ENCODE results near the gene ZDHHC14.

Gene ZDHHC14

DNA sequence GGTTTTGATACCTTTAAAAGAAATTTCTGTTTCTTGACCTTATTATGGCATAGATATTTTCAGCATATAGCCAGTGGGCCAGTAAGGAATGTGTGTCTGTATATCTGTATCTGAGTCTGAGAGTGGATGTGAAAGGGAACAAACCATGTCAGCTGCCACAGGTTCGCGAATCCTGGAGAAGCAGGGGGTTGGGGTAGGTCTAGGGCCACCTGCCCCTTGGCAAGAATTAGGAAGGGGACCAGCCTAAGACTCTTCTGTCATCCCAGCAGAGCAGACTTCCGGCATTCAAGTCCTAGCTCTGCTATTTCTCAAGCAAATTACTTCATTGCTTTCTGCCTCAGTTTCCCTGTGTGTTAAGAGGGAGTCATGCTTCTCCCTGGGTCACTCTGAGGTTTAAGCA, 261.7 kb downstream of the ZDHHC14 start:
- DNase-seq = no peak

DNA sequence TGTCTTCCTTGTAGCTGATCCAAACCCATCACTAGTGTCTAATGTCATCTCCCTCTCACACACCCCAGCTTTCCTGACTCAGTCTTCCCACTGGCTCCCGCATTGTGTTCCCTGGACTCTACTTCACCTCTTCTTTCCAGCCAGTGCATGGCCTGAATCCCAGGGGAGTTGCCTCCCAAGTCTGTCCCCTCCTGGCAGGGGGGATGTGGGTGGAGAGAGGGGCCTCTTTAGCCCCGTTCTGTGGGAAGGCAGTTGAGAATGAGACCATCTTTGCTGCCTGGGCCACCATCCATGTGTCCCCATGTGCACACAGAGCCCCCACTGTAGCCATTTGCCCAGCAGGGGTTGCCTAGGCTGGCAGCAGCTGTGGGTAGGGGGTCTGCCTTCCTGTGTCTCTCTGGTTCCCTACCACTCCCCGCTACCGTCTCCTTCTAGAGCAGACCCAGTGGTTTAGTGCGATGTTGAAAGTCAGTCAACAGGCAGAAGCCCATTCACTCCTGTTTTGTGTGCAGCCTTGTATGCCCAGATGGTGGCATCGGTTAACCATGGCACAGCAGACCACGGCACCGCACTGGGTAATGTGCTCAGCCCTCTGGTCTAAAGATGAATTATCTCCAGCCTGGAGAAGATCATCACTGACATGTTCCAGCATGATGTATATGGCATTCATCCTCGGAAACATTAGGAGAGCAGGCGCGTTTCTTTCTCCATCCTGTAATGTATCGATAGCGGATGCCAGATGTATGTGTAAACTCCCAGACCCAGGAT, 263.2 kb downstream of the ZDHHC14 start:
- peak in 10 of 51 donors; percentile 6 to 36 (median 14) for DNase-seq

- DNase-seq = no peak
These were observed 264.3 kb downstream of the ZDHHC14 start for GRCh38 chr6:157645201-157645795.

- DNase-seq = no peak
These were observed 265.0 kb downstream of the ZDHHC14 start for GRCh38 chr6:157646012-157646411.

GRCh38 chr6:157647261-157647915, 266.4 kb downstream of the ZDHHC14 start:
- no peak for DNase-seq

GRCh38 chr6:157648561-157648960, 267.6 kb downstream of the ZDHHC14 start:
- no peak for DNase-seq

- peak in 15 of 51 donors; percentile 9 to 52 (median 23) for DNase-seq
These were observed 268.6 kb downstream of the ZDHHC14 start for GRCh38 chr6:157649311-157650260.

- peak in 22 of 51 donors; percentile 8 to 53 (median 27) for DNase-seq
These were observed 269.3 kb downstream of the ZDHHC14 start for GRCh38 chr6:157650261-157650640.

GRCh38 chr6:157650801-157651200, 269.8 kb downstream of the ZDHHC14 start:
- DNase-seq = no peak

DNA sequence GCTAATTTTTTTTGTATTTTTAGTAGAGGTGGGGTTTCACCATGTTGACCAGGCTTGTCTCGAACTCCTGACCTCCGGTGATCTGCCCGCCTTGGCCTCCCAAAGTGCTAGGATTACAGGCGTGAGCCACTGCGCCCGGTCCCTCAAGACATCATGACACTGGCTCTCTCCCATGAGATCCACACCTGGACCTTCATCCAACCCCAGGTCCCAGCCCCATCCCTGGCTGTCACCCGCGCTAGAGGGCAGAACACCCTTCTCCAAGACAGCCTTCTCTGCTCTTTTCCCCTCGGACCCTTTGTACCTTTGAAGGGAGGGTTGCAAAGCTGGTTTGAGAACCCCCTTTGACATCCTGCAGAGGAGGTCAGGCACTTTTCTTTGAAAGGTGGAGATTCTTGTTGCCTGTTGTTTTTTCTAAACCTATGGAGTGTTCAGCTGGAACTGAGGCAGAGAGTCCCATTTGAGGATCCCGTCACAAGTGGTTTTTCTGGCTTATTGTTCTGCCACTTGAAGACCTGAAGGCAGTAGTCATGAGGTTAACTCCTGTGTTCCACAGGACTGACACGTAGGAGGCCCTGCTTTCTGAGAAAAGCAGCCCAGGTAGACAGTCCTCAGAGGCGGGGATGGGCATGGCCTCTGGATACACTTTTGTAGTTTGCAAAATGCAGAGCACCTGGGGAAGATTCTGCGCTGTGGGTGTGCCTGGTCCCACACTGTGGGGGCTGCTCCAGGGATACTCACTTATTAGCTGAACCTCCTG, 270.9 kb downstream of the ZDHHC14 start:
- DNase-seq = no peak

DNA sequence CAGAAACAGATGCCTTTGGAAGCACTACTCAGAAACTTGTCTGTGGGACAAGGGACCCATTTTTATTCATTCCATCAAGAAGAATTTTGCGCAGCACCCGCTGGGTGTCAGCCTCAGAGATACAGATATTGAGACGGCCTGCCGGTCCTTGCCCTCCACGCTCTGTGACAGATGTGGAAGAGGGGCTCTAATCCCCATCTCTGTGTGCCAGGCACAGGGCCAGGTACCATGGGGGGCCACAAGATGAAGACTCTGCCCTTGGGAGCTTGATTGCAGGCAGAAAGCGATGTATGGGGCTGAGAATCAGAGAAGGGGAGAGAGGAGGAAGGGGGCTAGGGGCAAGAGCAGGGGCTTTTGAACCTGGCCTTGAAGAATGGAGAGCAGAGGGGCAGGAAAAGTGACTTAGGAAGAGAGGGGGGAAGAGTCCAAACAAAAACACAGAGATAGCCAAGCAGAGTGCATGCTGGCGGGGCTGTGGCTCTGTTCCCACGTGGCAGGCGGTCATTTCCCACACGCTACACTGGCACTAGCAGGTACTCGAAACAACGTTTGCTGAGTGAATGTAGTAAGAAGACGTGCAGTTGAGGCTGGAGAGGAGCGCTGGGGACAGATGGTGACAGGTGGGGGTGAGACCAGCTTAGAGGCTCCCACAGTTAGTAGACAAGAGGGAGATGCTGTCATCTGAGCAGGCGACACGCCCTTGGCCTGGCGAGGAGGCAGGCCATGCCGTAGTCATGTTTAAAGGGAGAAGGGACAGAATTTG, 271.8 kb downstream of the ZDHHC14 start:
- no peak for DNase-seq

GRCh38 chr6:157653521-157653920, 272.5 kb downstream of the ZDHHC14 start:
- DNase-seq = no peak

- no peak for DNase-seq
These were observed 274.1 kb downstream of the ZDHHC14 start for GRCh38 chr6:157655139-157655538.

- DNase-seq = no peak
These were observed 275.5 kb downstream of the ZDHHC14 start for GRCh38 chr6:157656437-157656997.

DNA sequence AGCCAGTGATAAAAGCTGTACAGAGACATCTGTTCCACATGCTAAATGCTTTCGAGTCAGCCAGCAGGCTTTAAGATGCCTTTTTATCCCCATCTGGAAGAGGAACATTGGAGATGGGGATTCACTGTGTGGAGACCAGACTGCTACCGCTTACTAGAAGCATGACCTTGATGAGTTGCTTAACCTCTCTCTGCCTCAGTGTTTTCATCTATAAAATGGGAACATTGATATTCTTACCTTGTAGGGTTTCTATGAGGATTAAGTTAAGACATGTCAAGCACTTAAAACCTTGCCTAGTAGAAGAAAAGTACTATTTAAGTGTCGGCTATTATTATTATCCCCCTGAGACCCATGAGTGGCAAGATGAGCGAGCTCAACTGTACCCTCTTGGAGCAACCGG, 276.8 kb downstream of the ZDHHC14 start:
- no peak for DNase-seq

DNA sequence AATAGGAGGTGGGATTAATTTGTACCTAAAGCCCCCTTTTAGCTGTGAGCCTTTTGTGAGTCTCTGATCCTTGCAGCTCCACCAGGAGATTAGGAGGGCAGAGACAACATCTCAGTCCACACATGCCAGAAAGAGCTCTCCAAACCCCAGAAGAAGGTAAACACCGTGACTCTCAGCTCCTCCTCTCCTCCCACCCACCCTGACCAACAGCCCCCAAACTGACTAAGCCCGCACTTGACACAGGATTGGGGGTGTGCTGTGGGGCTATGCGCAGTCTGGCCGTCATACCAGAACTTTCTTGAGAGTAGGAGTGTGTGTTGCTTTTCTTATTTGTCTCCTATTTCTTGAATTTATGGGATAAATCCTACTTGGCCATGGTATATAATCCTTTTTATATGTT, 277.3 kb downstream of the ZDHHC14 start:
- DNase-seq = no peak

- no peak for DNase-seq
These were observed 278.7 kb downstream of the ZDHHC14 start for GRCh38 chr6:157659536-157660271.

- no peak for DNase-seq
These were observed 279.4 kb downstream of the ZDHHC14 start for GRCh38 chr6:157660414-157660813.

DNA sequence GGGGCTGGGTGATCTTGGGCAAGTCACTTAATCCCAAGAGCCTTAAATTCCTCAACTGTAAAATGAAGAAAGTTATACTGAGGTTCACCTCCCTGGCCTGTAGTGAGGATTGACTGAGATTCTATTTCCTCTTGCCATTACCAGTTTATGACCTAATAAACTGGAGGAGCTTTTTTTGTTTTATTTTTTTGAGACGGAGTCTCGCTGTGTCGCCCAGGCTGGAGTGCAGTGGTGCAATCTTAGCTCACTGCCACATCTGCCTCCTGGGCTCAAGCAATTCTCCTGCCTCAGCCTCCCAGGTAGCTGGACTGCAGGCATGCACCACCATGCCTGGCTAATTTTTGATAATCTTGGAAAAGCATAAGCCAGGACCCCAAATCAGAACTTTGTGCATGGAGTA, 280.7 kb downstream of the ZDHHC14 start:
- no peak for DNase-seq

All from hypothalamus (tissue), 51 donors.